Fibroblast of villous mesenchyme (primary cell): ENCODE results near the gene MUC13. TPM values are rescaled to one million over a fixed set of nuclear protein-coding genes. Genes with fewer than 3 reads are reported as not detected.

Source experiments
- DNase-seq: peaks from one replicate; pipeline ENCODE4 v3.0.0-alpha.2; 2010; ENCODE audit warnings: low read depth
- H3K4me3 ChIP-seq: 2 replicates; pipeline ENCODE4 v1.5.1; 2011; ENCODE audit warnings: low read depth, mild to moderate bottlenecking, low read length
- total RNA-seq: library from RNA; depleted of rRNA; stranded (reverse); fragments of >200 nt; gene quantifications from 2 replicates; pipeline ENCODE4 v1.2.3, GENCODE V29; 2012
- TF ChIP-seq, protein P1 (sequence below): IDR thresholded peaks from 2 replicates; pipeline ENCODE4 v1.5.1; 2012; ENCODE audit warnings: low read depth, mild to moderate bottlenecking, low read length; ENCODE audit not compliant: insufficient read depth

The MUC13 gene
- total RNA-seq, 1 donor, result not detected

DNA sequence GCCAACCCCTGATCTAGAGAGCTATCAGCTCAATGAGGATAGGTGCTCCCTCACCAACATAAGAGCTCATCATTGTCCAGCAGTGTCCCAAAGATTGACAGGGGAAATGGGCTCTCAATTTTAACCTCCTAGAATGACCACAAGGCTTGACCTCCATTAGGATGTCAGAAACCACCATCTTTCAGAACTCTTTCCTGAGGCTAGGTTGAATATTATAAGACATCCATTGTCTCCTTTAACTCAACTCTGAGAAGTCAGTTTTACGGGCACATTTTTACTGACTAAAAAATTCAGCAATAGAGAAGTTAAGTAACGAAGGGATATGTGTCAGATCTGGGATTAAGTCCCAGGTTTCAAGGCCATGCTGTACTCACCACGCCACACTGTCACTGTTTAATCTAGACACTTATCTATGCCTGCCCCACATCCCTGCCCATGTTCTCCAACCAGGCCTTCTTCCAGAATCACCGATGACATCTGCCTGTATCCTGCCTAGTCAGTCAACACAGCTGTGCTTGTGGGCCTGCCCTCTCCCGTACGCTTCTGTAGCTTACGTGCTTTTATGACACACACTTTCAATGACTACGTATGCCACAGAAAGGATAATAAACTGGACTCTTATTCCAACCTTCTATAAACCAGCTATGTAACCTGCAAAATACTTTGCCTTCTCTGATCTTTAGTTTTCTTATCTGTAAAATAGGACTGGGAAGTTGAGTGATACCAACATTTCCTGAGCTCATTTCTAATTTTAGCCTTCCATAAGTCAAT, 17.1 kb upstream of the MUC13 start:
- TF ChIP-seq, protein P1, sequence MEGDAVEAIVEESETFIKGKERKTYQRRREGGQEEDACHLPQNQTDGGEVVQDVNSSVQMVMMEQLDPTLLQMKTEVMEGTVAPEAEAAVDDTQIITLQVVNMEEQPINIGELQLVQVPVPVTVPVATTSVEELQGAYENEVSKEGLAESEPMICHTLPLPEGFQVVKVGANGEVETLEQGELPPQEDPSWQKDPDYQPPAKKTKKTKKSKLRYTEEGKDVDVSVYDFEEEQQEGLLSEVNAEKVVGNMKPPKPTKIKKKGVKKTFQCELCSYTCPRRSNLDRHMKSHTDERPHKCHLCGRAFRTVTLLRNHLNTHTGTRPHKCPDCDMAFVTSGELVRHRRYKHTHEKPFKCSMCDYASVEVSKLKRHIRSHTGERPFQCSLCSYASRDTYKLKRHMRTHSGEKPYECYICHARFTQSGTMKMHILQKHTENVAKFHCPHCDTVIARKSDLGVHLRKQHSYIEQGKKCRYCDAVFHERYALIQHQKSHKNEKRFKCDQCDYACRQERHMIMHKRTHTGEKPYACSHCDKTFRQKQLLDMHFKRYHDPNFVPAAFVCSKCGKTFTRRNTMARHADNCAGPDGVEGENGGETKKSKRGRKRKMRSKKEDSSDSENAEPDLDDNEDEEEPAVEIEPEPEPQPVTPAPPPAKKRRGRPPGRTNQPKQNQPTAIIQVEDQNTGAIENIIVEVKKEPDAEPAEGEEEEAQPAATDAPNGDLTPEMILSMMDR, result no peak
- no peak for DNase-seq
- no peak overlapping the region for H3K4me3 ChIP-seq

DNA sequence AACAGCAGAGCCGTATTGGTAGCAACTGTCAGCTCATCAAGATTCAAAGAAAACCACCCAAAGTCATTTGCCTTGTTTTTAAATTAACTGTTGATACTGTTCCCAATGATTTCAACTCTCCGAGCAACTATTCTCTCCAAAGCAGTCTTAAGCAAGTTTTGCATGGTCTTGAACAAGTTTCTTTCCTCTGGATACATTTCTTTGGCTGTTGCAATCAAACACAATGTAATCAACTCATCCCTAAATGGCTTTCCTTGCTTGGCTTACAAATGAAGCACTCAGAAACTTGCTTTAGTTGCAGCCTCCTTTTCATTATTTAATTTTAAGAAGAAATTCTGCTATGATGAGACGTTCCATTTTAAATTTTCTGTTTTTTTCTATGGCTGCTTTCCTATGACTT, 15.5 kb upstream of the MUC13 start:
- no peak overlapping the region for H3K4me3 ChIP-seq
- DNase-seq, result no peak
- TF ChIP-seq, protein P1, result no peak

- TF ChIP-seq, protein P1, result no peak
- DNase-seq, result no peak
- H3K4me3 ChIP-seq, result no peak overlapping the region
These were observed 8.1 kb upstream of the MUC13 start for GRCh38 chr3:124942613-124943012.

DNA sequence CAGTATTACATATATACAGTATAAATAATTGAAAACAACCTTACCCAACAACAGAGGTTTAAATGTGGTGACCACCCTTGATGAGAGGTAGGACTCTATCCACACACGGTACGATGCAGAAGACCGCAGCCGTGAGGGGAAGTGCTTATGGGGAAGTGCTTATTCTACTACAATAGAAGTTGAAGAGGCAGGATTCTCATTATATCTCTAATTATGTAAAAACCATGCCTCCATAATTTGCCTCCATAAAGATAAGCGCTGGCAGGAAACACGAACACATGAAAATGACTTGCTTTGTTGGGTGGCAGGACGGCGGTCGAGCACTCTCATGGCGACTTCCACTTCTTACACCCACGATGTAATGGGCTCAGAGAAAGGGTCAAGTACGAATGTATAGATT, 7.2 kb upstream of the MUC13 start:
- no peak overlapping the region for H3K4me3 ChIP-seq
- DNase-seq, result no peak
- TF ChIP-seq, protein P1, result no peak

DNA sequence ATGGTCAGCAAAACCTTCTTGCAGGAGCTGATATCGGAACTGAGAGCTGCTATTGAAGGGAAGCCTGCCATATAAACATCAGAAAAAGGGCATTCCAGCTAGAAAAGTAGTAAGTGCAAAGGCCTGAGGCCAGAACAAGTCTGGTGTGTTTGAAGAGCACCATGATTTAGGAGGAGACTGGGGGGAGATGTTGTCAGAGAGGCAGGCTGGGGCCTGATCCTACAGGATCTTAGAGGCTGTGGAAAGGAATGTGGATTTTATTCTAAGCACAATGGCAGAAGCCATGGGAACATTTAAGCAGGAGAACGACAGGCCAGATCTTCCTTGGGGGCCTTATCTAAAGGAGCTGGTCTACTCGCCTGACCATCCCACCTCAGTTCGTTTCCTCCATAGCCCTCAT, 5.1 kb upstream of the MUC13 start:
- no peak for DNase-seq
- H3K4me3 ChIP-seq, result no peak overlapping the region
- TF ChIP-seq, protein P1, result no peak

GRCh38 chr3:124938896-124939295, 4.3 kb upstream of the MUC13 start:
- no peak overlapping the region for H3K4me3 ChIP-seq
- DNase-seq, result no peak
- TF ChIP-seq, protein P1, result no peak

- no peak for DNase-seq
These were observed 2.5 kb upstream of the MUC13 start for GRCh38 chr3:124937049-124937448.

More at GRCh38 chr3:124937049-124937448, 2.5 kb upstream of the MUC13 start:
- no peak overlapping the region for H3K4me3 ChIP-seq
- TF ChIP-seq, protein P1, result no peak
